GM12872 (cell line): ENCODE measurements around the gene RPLP2.

Source experiments
- TF ChIP-seq, protein P1 (sequence below): IDR thresholded peaks from 3 replicates; pipeline ENCODE4 v1.5.1; 2011; ENCODE audit warnings: low read depth, mild to moderate bottlenecking, low read length, moderate library complexity; ENCODE audit not compliant: insufficient read depth

The RPLP2 gene

DNA sequence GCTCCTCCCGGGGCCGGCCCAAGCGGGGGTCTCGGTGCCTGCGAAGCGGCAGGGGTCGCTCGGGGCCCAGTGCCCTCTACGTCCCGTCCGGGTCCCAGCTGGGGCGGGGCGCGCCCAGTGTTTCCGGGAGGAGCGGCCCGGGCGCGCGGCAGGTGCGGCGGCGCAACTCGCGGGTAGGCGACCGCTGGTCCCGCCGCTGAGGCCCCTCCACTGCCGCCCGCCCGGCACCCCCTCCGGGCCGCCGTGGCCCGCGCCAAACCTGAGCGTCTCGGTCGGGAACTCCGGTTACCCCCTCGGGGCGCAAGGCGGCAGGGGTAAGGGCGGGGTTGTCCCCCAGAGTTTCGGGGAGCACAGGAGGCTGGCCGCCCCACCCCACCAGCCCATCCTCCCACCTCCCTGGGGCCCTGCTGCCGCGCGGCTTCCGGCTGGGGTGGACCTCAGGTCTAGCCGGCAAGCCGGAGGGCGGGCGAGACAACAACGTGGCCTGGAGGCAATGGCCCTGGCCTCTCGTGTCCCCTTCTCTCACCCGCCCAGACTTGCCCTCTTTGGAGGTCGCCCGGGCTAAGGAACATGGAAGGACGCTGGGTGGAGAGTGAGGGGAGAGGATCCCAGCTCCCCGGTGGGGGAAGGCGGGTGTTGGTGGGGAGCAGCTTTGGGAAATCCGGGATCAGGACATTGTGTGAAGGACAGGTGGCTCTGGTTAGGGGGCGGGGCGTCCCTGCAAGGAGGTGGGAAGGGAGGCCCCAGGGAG, 17.6 kb downstream of the RPLP2 start:
- TF ChIP-seq, protein P1, sequence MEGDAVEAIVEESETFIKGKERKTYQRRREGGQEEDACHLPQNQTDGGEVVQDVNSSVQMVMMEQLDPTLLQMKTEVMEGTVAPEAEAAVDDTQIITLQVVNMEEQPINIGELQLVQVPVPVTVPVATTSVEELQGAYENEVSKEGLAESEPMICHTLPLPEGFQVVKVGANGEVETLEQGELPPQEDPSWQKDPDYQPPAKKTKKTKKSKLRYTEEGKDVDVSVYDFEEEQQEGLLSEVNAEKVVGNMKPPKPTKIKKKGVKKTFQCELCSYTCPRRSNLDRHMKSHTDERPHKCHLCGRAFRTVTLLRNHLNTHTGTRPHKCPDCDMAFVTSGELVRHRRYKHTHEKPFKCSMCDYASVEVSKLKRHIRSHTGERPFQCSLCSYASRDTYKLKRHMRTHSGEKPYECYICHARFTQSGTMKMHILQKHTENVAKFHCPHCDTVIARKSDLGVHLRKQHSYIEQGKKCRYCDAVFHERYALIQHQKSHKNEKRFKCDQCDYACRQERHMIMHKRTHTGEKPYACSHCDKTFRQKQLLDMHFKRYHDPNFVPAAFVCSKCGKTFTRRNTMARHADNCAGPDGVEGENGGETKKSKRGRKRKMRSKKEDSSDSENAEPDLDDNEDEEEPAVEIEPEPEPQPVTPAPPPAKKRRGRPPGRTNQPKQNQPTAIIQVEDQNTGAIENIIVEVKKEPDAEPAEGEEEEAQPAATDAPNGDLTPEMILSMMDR, result no peak

GRCh38 chr11:827897-828192, 18.1 kb downstream of the RPLP2 start, which contains the start of gene CRACR2B:
Gene CRACR2B (plus strand): TSS chr11:827919. CDS start chr11:828608, 689 bp downstream.
- TF ChIP-seq, protein P1, result no peak

GRCh38 chr11:828506-829175, 18.9 kb downstream of the RPLP2 start:
- TF ChIP-seq, protein P1, result no peak

GRCh38 chr11:829176-829846, 19.5 kb downstream of the RPLP2 start:
- TF ChIP-seq, protein P1, result no peak

- TF ChIP-seq, protein P1, result no peak
Measured at GRCh38 chr11:829847-830294, 20.1 kb downstream of the RPLP2 start.

DNA sequence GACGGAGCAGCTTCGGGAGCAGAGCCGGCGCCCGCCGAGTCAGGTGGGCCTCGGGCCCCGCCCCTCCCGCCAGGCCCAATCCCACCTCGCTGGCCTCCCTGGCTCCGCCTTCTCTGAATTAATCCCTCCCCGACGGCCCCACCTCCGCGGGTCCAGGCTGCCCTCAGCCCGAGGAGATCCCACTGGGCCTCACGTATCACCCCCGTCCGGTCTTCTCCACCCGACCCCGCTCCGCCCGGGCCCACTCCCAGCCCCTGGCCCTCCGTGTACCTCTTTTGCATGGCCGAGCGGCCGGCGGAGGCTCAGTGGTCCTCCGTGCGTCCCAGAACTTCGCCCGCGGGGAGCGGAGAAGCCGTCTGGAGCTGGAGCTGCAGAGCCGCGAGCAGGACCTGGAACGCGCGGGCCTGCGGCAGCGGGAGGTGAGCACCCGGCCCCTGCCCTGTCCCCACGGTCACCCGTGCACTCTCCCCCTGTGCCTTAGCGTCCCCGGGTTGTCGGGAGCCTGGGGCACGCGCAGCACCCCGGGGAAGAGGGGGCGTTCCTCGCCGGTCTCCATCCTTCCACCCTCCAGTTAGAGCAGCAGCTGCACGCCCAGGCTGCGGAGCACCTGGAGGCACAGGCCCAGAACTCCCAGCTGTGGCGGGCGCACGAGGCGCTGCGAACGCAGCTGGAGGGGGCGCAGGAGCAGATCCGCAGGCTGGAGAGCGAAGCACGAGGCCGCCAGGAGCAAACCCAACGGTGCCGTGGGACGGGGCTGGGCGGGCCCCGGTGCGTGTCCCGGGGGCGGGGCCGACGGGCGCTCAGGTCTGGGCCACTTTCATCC, 20.7 kb downstream of the RPLP2 start:
- TF ChIP-seq, protein P1, result no peak
